ENCODE results near the gene TTR. TPM values are rescaled to one million over a fixed set of nuclear protein-coding genes. Genes with fewer than 3 reads are reported as not detected.

The TTR gene
- total and polyA plus RNA-seq, 2 donors (not counting 1 experiment from before 2014, with no cell fraction given): not detected

DNA sequence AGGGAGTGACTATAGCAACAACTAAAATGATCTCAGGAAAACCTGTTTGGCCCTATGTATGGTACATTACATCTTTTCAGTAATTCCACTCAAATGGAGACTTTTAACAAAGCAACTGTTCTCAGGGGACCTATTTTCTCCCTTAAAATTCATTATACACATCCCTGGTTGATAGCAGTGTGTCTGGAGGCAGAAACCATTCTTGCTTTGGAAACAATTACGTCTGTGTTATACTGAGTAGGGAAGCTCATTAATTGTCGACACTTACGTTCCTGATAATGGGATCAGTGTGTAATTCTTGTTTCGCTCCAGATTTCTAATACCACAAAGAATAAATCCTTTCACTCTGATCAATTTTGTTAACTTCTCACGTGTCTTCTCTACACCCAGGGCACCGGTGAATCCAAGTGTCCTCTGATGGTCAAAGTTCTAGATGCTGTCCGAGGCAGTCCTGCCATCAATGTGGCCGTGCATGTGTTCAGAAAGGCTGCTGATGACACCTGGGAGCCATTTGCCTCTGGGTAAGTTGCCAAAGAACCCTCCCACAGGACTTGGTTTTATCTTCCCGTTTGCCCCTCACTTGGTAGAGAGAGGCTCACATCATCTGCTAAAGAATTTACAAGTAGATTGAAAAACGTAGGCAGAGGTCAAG lies 955 bp downstream of the TTR start:
- no peaks in the 10 kb centered on the region for H3K9me3 Mint-ChIP-seq (ENCODE audit: insufficient read depth)
- Histone ChIP-seq H3K27ac (ENCODE audit: low read length in 2 of 2) (no peak overlapping the region), H3K4me2 (replicated peaks; ENCODE audit: low read depth, low read length, poor library complexity, severe bottlenecking) (no peak overlapping the region), H3K9ac (ENCODE audit: low read length) (no peak overlapping the region), H3K4me3 (ENCODE audit: control extremely low read depth in 1 of 5, extremely low read depth in 1 of 5, insufficient read depth in 1 of 5, low read depth in 2 of 5, low read length in 4 of 5) (no peak overlapping the region), H3K36me3 (replicated peaks in 1 of 2; ENCODE audit: control extremely low read depth in 1 of 2, control insufficient read depth in 1 of 2, extremely low read depth in 1 of 2, insufficient read depth in 2 of 2, low read length in 1 of 2) (no peaks in the 10 kb centered on the region), H3K4me1 (ENCODE audit: control insufficient read depth in 2 of 2, insufficient read depth in 2 of 2, low read length in 2 of 2) (no peaks in the 10 kb centered on the region), H3K9me3 (ENCODE audit: control extremely low read depth in 1 of 3, control insufficient read depth in 2 of 3, insufficient read depth in 1 of 3, low read length in 2 of 3) (no peaks in the 10 kb centered on the region), H4K20me1 (ENCODE audit: control insufficient read depth, insufficient read depth, low read length, poor library complexity, severe bottlenecking) (no peaks in the 10 kb centered on the region), H3K27me3 (replicated peaks in 1 of 4; ENCODE audit: control extremely low read depth in 1 of 4, control insufficient read depth in 3 of 4, insufficient read depth in 4 of 4, low read length in 3 of 4) (no peaks in the 10 kb centered on the region), H2AFZ (ENCODE audit: insufficient read depth, low read depth, low read length, poor library complexity, severe bottlenecking) (no peak overlapping the region), H3K79me2 (ENCODE audit: control insufficient read depth, insufficient read depth, low read length) (no peaks in the 10 kb centered on the region)
- DNase-seq: no peak
- TF ChIP-seq, protein P1, sequence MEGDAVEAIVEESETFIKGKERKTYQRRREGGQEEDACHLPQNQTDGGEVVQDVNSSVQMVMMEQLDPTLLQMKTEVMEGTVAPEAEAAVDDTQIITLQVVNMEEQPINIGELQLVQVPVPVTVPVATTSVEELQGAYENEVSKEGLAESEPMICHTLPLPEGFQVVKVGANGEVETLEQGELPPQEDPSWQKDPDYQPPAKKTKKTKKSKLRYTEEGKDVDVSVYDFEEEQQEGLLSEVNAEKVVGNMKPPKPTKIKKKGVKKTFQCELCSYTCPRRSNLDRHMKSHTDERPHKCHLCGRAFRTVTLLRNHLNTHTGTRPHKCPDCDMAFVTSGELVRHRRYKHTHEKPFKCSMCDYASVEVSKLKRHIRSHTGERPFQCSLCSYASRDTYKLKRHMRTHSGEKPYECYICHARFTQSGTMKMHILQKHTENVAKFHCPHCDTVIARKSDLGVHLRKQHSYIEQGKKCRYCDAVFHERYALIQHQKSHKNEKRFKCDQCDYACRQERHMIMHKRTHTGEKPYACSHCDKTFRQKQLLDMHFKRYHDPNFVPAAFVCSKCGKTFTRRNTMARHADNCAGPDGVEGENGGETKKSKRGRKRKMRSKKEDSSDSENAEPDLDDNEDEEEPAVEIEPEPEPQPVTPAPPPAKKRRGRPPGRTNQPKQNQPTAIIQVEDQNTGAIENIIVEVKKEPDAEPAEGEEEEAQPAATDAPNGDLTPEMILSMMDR (IDR thresholded peaks at IDR 0.05): no peak
- no peak for TF ChIP-seq EZH2 (IDR thresholded peaks at IDR 0.05; ENCODE audit: borderline replicate concordance, insufficient read depth, low read depth, low read length, poor library complexity, severe bottlenecking)
- no peak for ATAC-seq (ENCODE audit: low read depth)
- WGBS (ENCODE audit: insufficient coverage): 85% methylated on average over 4 of the region's 10 CpGs
- no peak overlapping the region for H3K4me3 Mint-ChIP-seq
- ChIA-PET CTCF (interaction anchor here (1.6 kb wide), 1 partner anchor 130 kb away, joined by 4 read pairs; no protein-coding TSS in a partner anchor), POLR2A (no interaction called here)
- H3K27ac Mint-ChIP-seq: no peak overlapping the region
- H3K4me1 Mint-ChIP-seq: no peaks in the 10 kb centered on the region
- intact Hi-C loops (cut with micrococcal nuclease): no loop called here
- no peaks in the 10 kb centered on the region for H3K27me3 Mint-ChIP-seq

- TF ChIP-seq EZH2 (IDR thresholded peaks at IDR 0.05; ENCODE audit: borderline replicate concordance, insufficient read depth, low read depth, low read length, poor library complexity, severe bottlenecking): no peak
- TF ChIP-seq, protein P1 (IDR thresholded peaks at IDR 0.05): no peak
- no CpG with 5 or more reads among the region's 5 CpGs for WGBS (ENCODE audit: insufficient coverage)
- H3K27ac ChIP-seq (ENCODE audit: low read length in 2 of 2): no peak overlapping the region
- no peaks in the 10 kb centered on the region for H3K27me3 ChIP-seq (replicated peaks in 1 of 4; ENCODE audit: control extremely low read depth in 1 of 4, control insufficient read depth in 3 of 4, insufficient read depth in 4 of 4, low read length in 3 of 4)
- DNase-seq (no peak), ATAC-seq (ENCODE audit: low read depth) (no peak)
- no peak overlapping the region for H3K4me3 ChIP-seq (ENCODE audit: control extremely low read depth in 1 of 5, extremely low read depth in 1 of 5, insufficient read depth in 1 of 5, low read depth in 2 of 5, low read length in 4 of 5)
- no peaks in the 10 kb centered on the region for H3K4me1 ChIP-seq (ENCODE audit: control insufficient read depth in 2 of 2, insufficient read depth in 2 of 2, low read length in 2 of 2)
- H3K4me3 Mint-ChIP-seq: no peak overlapping the region
- CTCF ChIA-PET: no interaction called here
- no peaks in the 10 kb centered on the region for H3K9me3 ChIP-seq (ENCODE audit: control extremely low read depth in 1 of 3, control insufficient read depth in 2 of 3, insufficient read depth in 1 of 3, low read length in 2 of 3)
- no peaks in the 10 kb centered on the region for H3K27me3 Mint-ChIP-seq
- H3K4me1 Mint-ChIP-seq: no peaks in the 10 kb centered on the region
- no peaks in the 10 kb centered on the region for H4K20me1 ChIP-seq (ENCODE audit: control insufficient read depth, insufficient read depth, low read length, poor library complexity, severe bottlenecking)
- H3K9ac ChIP-seq (ENCODE audit: low read length): no peak overlapping the region
- no peaks in the 10 kb centered on the region for H3K9me3 Mint-ChIP-seq (ENCODE audit: insufficient read depth)
- no peaks in the 10 kb centered on the region for H3K79me2 ChIP-seq (ENCODE audit: control insufficient read depth, insufficient read depth, low read length)
- intact Hi-C loops (cut with micrococcal nuclease): no loop called here
- H3K36me3 ChIP-seq (replicated peaks in 1 of 2; ENCODE audit: control extremely low read depth in 1 of 2, control insufficient read depth in 1 of 2, extremely low read depth in 1 of 2, insufficient read depth in 2 of 2, low read length in 1 of 2): no peaks in the 10 kb centered on the region
- H3K4me2 ChIP-seq (replicated peaks; ENCODE audit: low read depth, low read length, poor library complexity, severe bottlenecking): no peak overlapping the region
- H2AFZ ChIP-seq (ENCODE audit: insufficient read depth, low read depth, low read length, poor library complexity, severe bottlenecking): no peak overlapping the region
- POLR2A ChIA-PET: no interaction called here
- H3K27ac Mint-ChIP-seq: no peak overlapping the region
Measured at GRCh38 chr18:31595121-31595771, 3.6 kb downstream of the TTR start.

All from B cell (primary cell).